Prostate gland (tissue), 2 donors: ENCODE measurements around the gene TGIF2.

ENCODE experiments used
- POLR2AphosphoS5 ChIP-seq: sonication (generic); formaldehyde crosslinking; IDR thresholded peaks from one replicate; pipeline ENCODE4 v1.6.1; 2017; ENCODE audit warnings: antibody characterized with exemption
- TF ChIP-seq, protein P1 (sequence below), 4 experiments: fragments of 200-600 bp in 2 of 4; fragments of 450-650 bp in 2 of 4; sonication (generic) in 2 of 4; IDR thresholded peaks; 1 replicate in 3 of 4; 2 replicates in 1 of 4; pipeline ENCODE4 v1.5.1; 2016 to 2019; ENCODE audit warnings: antibody characterized with exemption in 4 of 4, mild to moderate bottlenecking in 2 of 4, moderate library complexity in 2 of 4

DNA sequence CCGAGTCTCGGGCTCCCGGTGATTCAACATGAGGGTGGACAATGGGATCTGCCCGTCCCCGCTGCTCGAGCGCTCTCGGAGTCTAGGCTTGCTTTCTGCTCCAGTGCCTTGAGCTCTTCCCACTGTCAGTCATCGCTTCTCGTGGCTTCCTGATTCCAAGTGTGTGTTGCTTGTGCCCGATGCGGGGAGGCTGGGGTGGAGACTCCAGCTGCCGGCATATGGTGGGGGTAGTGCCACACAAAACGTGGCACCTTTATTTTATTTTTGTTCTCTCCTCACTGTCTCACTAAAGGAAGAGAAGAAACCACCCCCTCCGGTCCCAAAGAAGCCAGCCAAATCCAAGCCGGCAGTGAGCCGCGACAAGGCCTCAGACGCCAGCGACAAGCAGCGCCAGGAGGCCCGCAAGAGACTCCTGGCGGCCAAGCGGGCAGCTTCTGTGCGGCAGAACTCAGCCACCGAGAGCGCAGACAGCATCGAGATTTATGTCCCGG lies 46.8 kb upstream of the TGIF2 start:
- TF ChIP-seq, protein P1, sequence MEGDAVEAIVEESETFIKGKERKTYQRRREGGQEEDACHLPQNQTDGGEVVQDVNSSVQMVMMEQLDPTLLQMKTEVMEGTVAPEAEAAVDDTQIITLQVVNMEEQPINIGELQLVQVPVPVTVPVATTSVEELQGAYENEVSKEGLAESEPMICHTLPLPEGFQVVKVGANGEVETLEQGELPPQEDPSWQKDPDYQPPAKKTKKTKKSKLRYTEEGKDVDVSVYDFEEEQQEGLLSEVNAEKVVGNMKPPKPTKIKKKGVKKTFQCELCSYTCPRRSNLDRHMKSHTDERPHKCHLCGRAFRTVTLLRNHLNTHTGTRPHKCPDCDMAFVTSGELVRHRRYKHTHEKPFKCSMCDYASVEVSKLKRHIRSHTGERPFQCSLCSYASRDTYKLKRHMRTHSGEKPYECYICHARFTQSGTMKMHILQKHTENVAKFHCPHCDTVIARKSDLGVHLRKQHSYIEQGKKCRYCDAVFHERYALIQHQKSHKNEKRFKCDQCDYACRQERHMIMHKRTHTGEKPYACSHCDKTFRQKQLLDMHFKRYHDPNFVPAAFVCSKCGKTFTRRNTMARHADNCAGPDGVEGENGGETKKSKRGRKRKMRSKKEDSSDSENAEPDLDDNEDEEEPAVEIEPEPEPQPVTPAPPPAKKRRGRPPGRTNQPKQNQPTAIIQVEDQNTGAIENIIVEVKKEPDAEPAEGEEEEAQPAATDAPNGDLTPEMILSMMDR (IDR thresholded peaks at IDR 0.05) = no peak
- TF ChIP-seq POLR2AphosphoS5 = no peak
